Naive thymus-derived CD8-positive, alpha-beta T cell (primary cell): ENCODE measurements around the gene TLR9. TPM values are rescaled to one million over a fixed set of nuclear protein-coding genes. Genes with fewer than 3 reads are reported as not detected.

Source experiments
- ATAC-seq, 2 donors: fragments of 150-1000 bp; cut with Tn5 transposase in 1 of 2; sonication (Bioruptor Pico), chemical (Tn5 transposase) in 1 of 2; 1 replicate in 1 of 2; 2 replicates in 1 of 2; pipeline ENCODE4 v1.10.0; 2021; ENCODE audit warnings: mild to moderate bottlenecking in 2 of 2, moderate library complexity in 2 of 2
- POLR2A ChIA-PET: fragments of 350-600 bp; sonication (Branson Sonifier 250); formaldehyde crosslinking; loops from one replicate; lab custom pipeline; 2021; ENCODE audit warnings: antibody characterized with exemption; lab: Charles Lee
- DNase-seq, 10 donors: peaks; one replicate each; pipeline versions ENCODE4 v3.0.0 to v3.0.0-alpha.2; 2020 to 2022
- H3K27ac Mint-ChIP-seq, 10 donors: one replicate each; pipeline ENCODE4 v1.8.0; 2020 to 2022; ENCODE audit warnings: mild to moderate bottlenecking in 10 of 10, mixed read lengths in 10 of 10, moderate library complexity in 4 of 10, inconsistent platforms in 1 of 10
- H3K27me3 Mint-ChIP-seq, 5 donors: one replicate each; pipeline ENCODE4 v1.8.0; 2021 to 2022; ENCODE audit warnings: mixed read lengths in 5 of 5
- H3K36me3 Mint-ChIP-seq, 3 donors: one replicate each; pipeline ENCODE4 v1.8.0; 2020 to 2022; ENCODE audit warnings: mixed read lengths in 3 of 3, mild to moderate bottlenecking in 2 of 3, inconsistent platforms in 1 of 3
- H3K4me1 Mint-ChIP-seq, 4 donors: one replicate each; pipeline ENCODE4 v1.8.0; 2021 to 2022; ENCODE audit warnings: mixed read lengths in 4 of 4
- H3K4me3 Mint-ChIP-seq, 10 donors: one replicate each; pipeline ENCODE4 v1.8.0; 2020 to 2022; ENCODE audit warnings: mild to moderate bottlenecking in 10 of 10, mixed read lengths in 10 of 10, moderate library complexity in 6 of 10, inconsistent platforms in 1 of 10
- H3K9me3 Mint-ChIP-seq, 9 donors: one replicate each; pipeline ENCODE4 v1.8.0; 2020 to 2022; ENCODE audit warnings: mixed read lengths in 9 of 9, mild to moderate bottlenecking in 3 of 9, inconsistent platforms in 1 of 9, moderate library complexity in 1 of 9
- polyA plus RNA-seq, 3 donors: library from polyadenylated mRNA; unstranded; fragments of 300-500 nt; fragmentation: Illumina TruSeq; gene quantifications; one replicate each; pipeline ENCODE4 v1.2.3, GENCODE V29; 2021
- total RNA-seq, 8 experiments: library from RNA in 2 of 8; stranded (reverse) in 2 of 8; gene quantifications; one replicate each; pipeline ENCODE4 v1.2.3 and lab custom pipeline; 2021 to 2026

Gene TLR9
- total and polyA plus RNA-seq, 5 experiments from 2014 or later = 2.4 to 2.8 TPM; not detected in 3

- peak overlapping the region in 3 of 10 donors; percentile 11 to 45 (median 23) for H3K4me3 Mint-ChIP-seq
- no peak for DNase-seq
- peaks cover 31 to 99% (median 95%) of the 10 kb centered on the region in 4 donors for H3K4me1 Mint-ChIP-seq
- H3K27me3 Mint-ChIP-seq = no peaks in the 10 kb centered on the region
- POLR2A ChIA-PET = interaction anchor here (2.1 to 58.8 kb wide), 3 partner anchors 13 to 25 kb away, joined by 13 to 1841 read pairs (median 1452); partner anchors contain the start of genes GLYCTK, PPM1M, TLR9 and TWF2
- ATAC-seq = no peak
- no peaks in the 10 kb centered on the region for H3K9me3 Mint-ChIP-seq
- H3K27ac Mint-ChIP-seq = peak overlapping the region; percentile 57 to 100 (median 87)
- H3K36me3 Mint-ChIP-seq = peaks cover 8 to 96% (median 67%) of the 10 kb centered on the region in 3 donors
These were observed 33.6 kb upstream of the TLR9 start for GRCh38 chr3:52259035-52259434.

GRCh38 chr3:52257911-52258310 lies 32.5 kb upstream of the TLR9 start:
- peak overlapping the region in 3 of 10 donors; percentile 33 to 70 (median 33) for H3K4me3 Mint-ChIP-seq
- peaks cover 24 to 99% (median 95%) of the 10 kb centered on the region in 4 donors for H3K4me1 Mint-ChIP-seq
- H3K27ac Mint-ChIP-seq = peak overlapping the region; percentile 76 to 100 (median 98)
- H3K36me3 Mint-ChIP-seq = peaks cover 0 to 96% (median 60%) of the 10 kb centered on the region in 3 donors
- no peaks in the 10 kb centered on the region for H3K9me3 Mint-ChIP-seq
- DNase-seq (no peak), ATAC-seq (no peak)
- POLR2A ChIA-PET = interaction anchor here (43.1 to 58.8 kb wide), 3 partner anchors 7 to 26 kb away, joined by 1452 to 1841 read pairs (median 1452); partner anchors contain the start of genes GLYCTK, PPM1M, TLR9 and TWF2
- H3K27me3 Mint-ChIP-seq = peaks cover 0 to 2% (median 0%) of the 10 kb centered on the region in 5 donors

- peaks cover 26 to 99% (median 95%) of the 10 kb centered on the region in 4 donors for H3K4me1 Mint-ChIP-seq
- ATAC-seq (no peak), DNase-seq (no peak)
- peak overlapping the region; percentile 76 to 100 (median 99) for H3K27ac Mint-ChIP-seq
- peaks cover 0 to 2% (median 0%) of the 10 kb centered on the region in 5 donors for H3K27me3 Mint-ChIP-seq
- H3K36me3 Mint-ChIP-seq = peaks cover 0 to 94% (median 53%) of the 10 kb centered on the region in 3 donors
- H3K9me3 Mint-ChIP-seq = no peaks in the 10 kb centered on the region
- H3K4me3 Mint-ChIP-seq = peak overlapping the region in 8 of 10 donors; percentile 48 to 78 (median 59)
- POLR2A ChIA-PET = interaction anchor here (43.1 to 58.8 kb wide), 3 partner anchors 6 to 27 kb away, joined by 1452 to 1841 read pairs (median 1452); partner anchors contain the start of genes GLYCTK, PPM1M, TLR9 and TWF2
These were observed 31.2 kb upstream of the TLR9 start for GRCh38 chr3:52256622-52257021.

GRCh38 chr3:52256159-52256558 lies 30.7 kb upstream of the TLR9 start:
- POLR2A ChIA-PET = interaction anchor here (43.1 to 58.8 kb wide), 3 partner anchors 6 to 27 kb away, joined by 1452 to 1841 read pairs (median 1452); partner anchors contain the start of genes GLYCTK, PPM1M, TLR9 and TWF2

GRCh38 chr3:52254608-52255007 lies 29.2 kb upstream of the TLR9 start:
- peak overlapping the region in 8 of 10 donors; percentile 36 to 95 (median 83) for H3K4me3 Mint-ChIP-seq

More at GRCh38 chr3:52256159-52256558, 30.7 kb upstream of the TLR9 start:
- peaks cover 0 to 2% (median 0%) of the 10 kb centered on the region in 5 donors for H3K27me3 Mint-ChIP-seq
- peaks cover 0 to 93% (median 50%) of the 10 kb centered on the region in 3 donors for H3K36me3 Mint-ChIP-seq
- peak overlapping the region; percentile 97 to 100 (median 99) for H3K27ac Mint-ChIP-seq
- ATAC-seq (no peak), DNase-seq (no peak)
- H3K4me3 Mint-ChIP-seq = peak overlapping the region in 8 of 10 donors; percentile 10 to 78 (median 49)
- no peaks in the 10 kb centered on the region for H3K9me3 Mint-ChIP-seq
- peaks cover 24 to 97% (median 93%) of the 10 kb centered on the region in 4 donors for H3K4me1 Mint-ChIP-seq

GRCh38 chr3:52253314-52254304 lies 28.2 kb upstream of the TLR9 start:
- Mint-ChIP-seq H3K4me3 (peak overlapping the region; percentile 68 to 95 (median 90)), H3K36me3 (peaks cover 0 to 88% (median 30%) of the 10 kb centered on the region in 3 donors), H3K4me1 (peaks cover 36 to 99% (median 94%) of the 10 kb centered on the region in 4 donors), H3K27me3 (peaks cover 0 to 2% (median 0%) of the 10 kb centered on the region in 5 donors), H3K9me3 (no peaks in the 10 kb centered on the region), H3K27ac (peak overlapping the region; percentile 97 to 100 (median 99))
- ATAC-seq (peak; percentile 87 to 88), DNase-seq (peak; percentile 62 to 97 (median 91))
- POLR2A ChIA-PET = interaction anchor here (1.0 to 58.8 kb wide), 4 partner anchors 3 to 82 kb away, joined by 3 to 1841 read pairs (median 1452); partner anchors contain the start of genes GLYCTK, PPM1M, TLR9 and TWF2

More at GRCh38 chr3:52254608-52255007, 29.2 kb upstream of the TLR9 start:
- H3K9me3 Mint-ChIP-seq = no peaks in the 10 kb centered on the region
- H3K4me1 Mint-ChIP-seq = peaks cover 33 to 97% (median 94%) of the 10 kb centered on the region in 4 donors
- H3K27me3 Mint-ChIP-seq = peaks cover 0 to 2% (median 0%) of the 10 kb centered on the region in 5 donors
- ATAC-seq = no peak
- POLR2A ChIA-PET = interaction anchor here (43.1 to 58.8 kb wide), 3 partner anchors 4 to 29 kb away, joined by 1452 to 1841 read pairs (median 1452); partner anchors contain the start of genes GLYCTK, PPM1M, TLR9 and TWF2
- H3K27ac Mint-ChIP-seq = peak overlapping the region; percentile 97 to 100 (median 99)
- H3K36me3 Mint-ChIP-seq = peaks cover 0 to 88% (median 40%) of the 10 kb centered on the region in 3 donors
- DNase-seq = no peak

GRCh38 chr3:52250122-52250521 lies 24.7 kb upstream of the TLR9 start:
- H3K4me3 Mint-ChIP-seq = peak overlapping the region in 8 of 10 donors; percentile 35 to 86 (median 64)
- H3K27me3 Mint-ChIP-seq = peaks cover 0 to 2% (median 0%) of the 10 kb centered on the region in 5 donors
- ATAC-seq = no peak
- no peak for DNase-seq
- peaks cover 46 to 91% (median 88%) of the 10 kb centered on the region in 4 donors for H3K4me1 Mint-ChIP-seq
- H3K36me3 Mint-ChIP-seq = peaks cover 0 to 67% (median 13%) of the 10 kb centered on the region in 3 donors
- H3K27ac Mint-ChIP-seq = peak overlapping the region; percentile 91 to 100 (median 98)
- H3K9me3 Mint-ChIP-seq = no peaks in the 10 kb centered on the region
- POLR2A ChIA-PET = interaction anchor here (43.1 to 58.8 kb wide), 3 partner anchors 0 to 33 kb away, joined by 1452 to 1841 read pairs (median 1452); partner anchors contain the start of genes GLYCTK, PPM1M, TLR9 and TWF2

GRCh38 chr3:52249683-52250082 lies 24.2 kb upstream of the TLR9 start:
- peaks cover 0 to 64% (median 13%) of the 10 kb centered on the region in 3 donors for H3K36me3 Mint-ChIP-seq

GRCh38 chr3:52248816-52249547 lies 23.5 kb upstream of the TLR9 start:
- Mint-ChIP-seq H3K9me3 (no peaks in the 10 kb centered on the region), H3K27me3 (peaks cover 0 to 2% (median 0%) of the 10 kb centered on the region in 5 donors), H3K4me1 (peaks cover 49 to 91% (median 85%) of the 10 kb centered on the region in 4 donors), H3K36me3 (peaks cover 0 to 59% (median 12%) of the 10 kb centered on the region in 3 donors), H3K27ac (peak overlapping the region; percentile 91 to 100 (median 98)), H3K4me3 (peak overlapping the region in 9 of 10 donors; percentile 44 to 93 (median 88))
- DNase-seq (peak in 4 of 10 donors; percentile 45 to 80 (median 48)), ATAC-seq (no peak)
- POLR2A ChIA-PET = interaction anchor here (1.1 to 58.8 kb wide), 4 partner anchors 2 to 192 kb away, joined by 3 to 1841 read pairs (median 1452); partner anchors contain the start of genes DUSP7, GLYCTK, PPM1M and TLR9

More at GRCh38 chr3:52249683-52250082, 24.2 kb upstream of the TLR9 start:
- POLR2A ChIA-PET = interaction anchor here (43.1 to 58.8 kb wide), 3 partner anchors 1 to 34 kb away, joined by 1452 to 1841 read pairs (median 1452); partner anchors contain the start of genes GLYCTK, PPM1M, TLR9 and TWF2
- no peaks in the 10 kb centered on the region for H3K9me3 Mint-ChIP-seq
- peaks cover 46 to 91% (median 86%) of the 10 kb centered on the region in 4 donors for H3K4me1 Mint-ChIP-seq
- no peak for DNase-seq
- peak overlapping the region in 8 of 10 donors; percentile 50 to 86 (median 64) for H3K4me3 Mint-ChIP-seq
- H3K27me3 Mint-ChIP-seq = peaks cover 0 to 2% (median 0%) of the 10 kb centered on the region in 5 donors
- no peak for ATAC-seq
- H3K27ac Mint-ChIP-seq = peak overlapping the region; percentile 91 to 100 (median 98)

GRCh38 chr3:52248165-52248541 lies 22.7 kb upstream of the TLR9 start:
- peak in 1 of 10 donors; percentile 52 for DNase-seq
- peaks cover 0 to 50% (median 12%) of the 10 kb centered on the region in 3 donors for H3K36me3 Mint-ChIP-seq
- H3K4me1 Mint-ChIP-seq = peaks cover 47 to 91% (median 85%) of the 10 kb centered on the region in 4 donors

More at GRCh38 chr3:52248165-52248541, 22.7 kb upstream of the TLR9 start:
- POLR2A ChIA-PET = interaction anchor here (1.1 to 58.8 kb wide), 5 partner anchors 2 to 191 kb away, joined by 3 to 1841 read pairs (median 1452); partner anchors contain the start of genes DUSP7, GLYCTK, PPM1M and TLR9
- Mint-ChIP-seq H3K9me3 (no peaks in the 10 kb centered on the region), H3K27me3 (no peaks in the 10 kb centered on the region), H3K27ac (peak overlapping the region; percentile 91 to 100 (median 98)), H3K4me3 (peak overlapping the region; percentile 61 to 93 (median 88))
- ATAC-seq = no peak
